ENCODE results near the gene BPIFB2.

DNA sequence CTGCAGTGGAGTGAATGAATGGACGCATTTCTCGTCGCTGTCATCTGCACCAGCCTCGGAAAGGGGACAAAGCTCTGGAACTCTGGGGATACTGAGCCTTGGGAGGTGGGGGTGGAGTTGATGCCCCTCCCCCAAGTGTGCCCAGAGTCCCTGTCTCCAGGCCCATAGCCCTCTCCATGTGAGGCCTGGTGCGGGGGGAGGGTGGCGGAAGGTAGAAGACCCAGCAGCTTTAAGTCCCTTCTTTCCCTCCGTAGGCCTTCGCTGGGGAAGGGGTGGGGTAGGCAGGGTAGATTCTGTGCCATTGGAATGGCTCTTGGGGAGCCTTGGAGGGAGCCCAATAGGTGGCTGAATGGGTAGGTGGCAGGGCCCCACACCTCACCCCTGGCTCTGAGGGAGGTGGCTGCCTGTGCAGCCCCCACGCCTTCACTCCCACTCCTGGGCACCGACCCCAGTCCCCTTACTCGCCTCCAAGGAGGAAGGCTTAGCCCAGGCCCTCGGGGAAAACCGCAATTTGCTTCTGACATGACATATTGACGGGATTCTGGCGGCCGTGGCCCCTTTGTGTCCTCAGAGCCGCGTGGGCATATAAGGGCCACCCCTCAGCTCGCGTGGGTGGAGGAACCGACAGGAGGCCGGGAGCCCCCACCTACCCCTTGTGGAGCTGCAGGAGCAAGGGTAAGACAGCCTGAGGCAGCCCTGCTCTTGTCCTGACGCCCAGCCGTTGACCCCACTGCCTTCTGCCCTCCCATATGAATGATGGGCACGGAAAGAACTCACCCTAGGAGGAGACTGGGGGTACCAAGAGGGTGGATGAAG is 46.0 kb downstream of the BPIFB2 start, which contains the start of gene BPIFB3:
- TF ChIP-seq, protein P1, sequence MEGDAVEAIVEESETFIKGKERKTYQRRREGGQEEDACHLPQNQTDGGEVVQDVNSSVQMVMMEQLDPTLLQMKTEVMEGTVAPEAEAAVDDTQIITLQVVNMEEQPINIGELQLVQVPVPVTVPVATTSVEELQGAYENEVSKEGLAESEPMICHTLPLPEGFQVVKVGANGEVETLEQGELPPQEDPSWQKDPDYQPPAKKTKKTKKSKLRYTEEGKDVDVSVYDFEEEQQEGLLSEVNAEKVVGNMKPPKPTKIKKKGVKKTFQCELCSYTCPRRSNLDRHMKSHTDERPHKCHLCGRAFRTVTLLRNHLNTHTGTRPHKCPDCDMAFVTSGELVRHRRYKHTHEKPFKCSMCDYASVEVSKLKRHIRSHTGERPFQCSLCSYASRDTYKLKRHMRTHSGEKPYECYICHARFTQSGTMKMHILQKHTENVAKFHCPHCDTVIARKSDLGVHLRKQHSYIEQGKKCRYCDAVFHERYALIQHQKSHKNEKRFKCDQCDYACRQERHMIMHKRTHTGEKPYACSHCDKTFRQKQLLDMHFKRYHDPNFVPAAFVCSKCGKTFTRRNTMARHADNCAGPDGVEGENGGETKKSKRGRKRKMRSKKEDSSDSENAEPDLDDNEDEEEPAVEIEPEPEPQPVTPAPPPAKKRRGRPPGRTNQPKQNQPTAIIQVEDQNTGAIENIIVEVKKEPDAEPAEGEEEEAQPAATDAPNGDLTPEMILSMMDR (IDR thresholded peaks at IDR 0.05) = no peak
- TF ChIP-seq POLR2A (IDR thresholded peaks at IDR 0.05) (no peak), EP300 (IDR thresholded peaks at IDR 0.05) (no peak)
